GM12892 (cell line): ENCODE results near the gene CCDC6.
A peak's percentile ranks its signal among the peaks of the same experiment; 100 is the strongest.

Experiments used
- DNase-seq: peaks from one replicate; pipeline ENCODE4 v3.0.0; 2011; ENCODE audit not compliant: insufficient read length
- FAIRE-seq: peaks from 2 replicates; lab custom pipeline; 2011; peaks lifted over from hg19 to GRCh38; lab: Jason Lieb, UNC
- POLR2A ChIP-seq: IDR thresholded peaks from 2 replicates; pipeline ENCODE4 v1.6.1; 2011; ENCODE audit warnings: low read depth, low read length, control low read depth
- POLR2AphosphoS5 ChIP-seq: IDR thresholded peaks from 2 replicates; pipeline ENCODE4 v1.6.1; 2011; ENCODE audit warnings: low read depth, low read length, control low read depth
- TAF1 ChIP-seq: IDR thresholded peaks from 2 replicates; pipeline ENCODE4 v1.6.1; 2011; ENCODE audit warnings: low read depth, mild to moderate bottlenecking, control low read depth, low read length, borderline replicate concordance

CCDC6 gene

DNA sequence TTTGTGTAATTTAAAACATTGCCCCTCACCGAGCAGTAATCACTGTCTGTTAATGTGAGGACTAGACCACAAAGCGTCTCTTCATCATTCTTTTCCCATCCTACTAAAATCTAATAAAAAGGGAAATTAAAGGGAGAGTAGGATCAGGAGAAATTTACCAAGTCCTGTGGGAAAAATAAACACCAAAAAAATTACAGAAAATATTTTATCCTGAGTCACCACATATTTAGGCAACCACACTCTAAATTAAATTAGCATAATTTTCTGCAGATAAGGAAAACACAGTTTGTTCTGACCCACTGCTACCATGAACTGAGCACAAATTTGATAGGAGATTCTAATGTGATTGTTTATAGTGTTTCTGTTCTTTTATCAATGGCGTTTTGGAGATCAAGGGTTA is 49.3 kb downstream of the CCDC6 start:
- TF ChIP-seq TAF1, result no peak
- no peak for TF ChIP-seq POLR2A
- TF ChIP-seq POLR2AphosphoS5, result no peak
- FAIRE-seq (no peak), DNase-seq (no peak)

- DNase-seq (no peak), FAIRE-seq (no peak)
- TF ChIP-seq POLR2AphosphoS5 (no peak), TAF1 (no peak), POLR2A (no peak)
Observed at GRCh38 chr10:59856104-59856503, 50.3 kb downstream of the CCDC6 start.

DNA sequence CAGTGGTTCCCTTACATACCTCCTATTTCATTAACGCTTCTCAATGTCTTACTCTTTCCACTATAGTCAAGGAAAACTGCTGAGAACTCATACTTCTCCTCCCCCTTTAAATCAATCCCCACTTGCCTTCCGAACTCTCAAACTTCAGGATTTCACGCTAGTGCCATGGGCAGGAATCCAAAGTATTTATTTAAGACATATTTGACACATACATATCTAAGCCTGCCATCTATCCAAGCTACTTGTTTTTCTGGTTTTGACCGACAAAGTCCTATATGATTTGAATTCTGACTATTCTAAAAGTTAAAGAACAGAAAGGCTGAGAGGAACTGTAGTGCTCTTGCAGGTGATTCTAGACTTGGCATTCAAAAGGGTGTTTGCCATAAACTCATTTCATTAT is 51.8 kb downstream of the CCDC6 start:
- TF ChIP-seq POLR2A (no peak), TAF1 (no peak), POLR2AphosphoS5 (no peak)
- FAIRE-seq (no peak), DNase-seq (no peak)

DNA sequence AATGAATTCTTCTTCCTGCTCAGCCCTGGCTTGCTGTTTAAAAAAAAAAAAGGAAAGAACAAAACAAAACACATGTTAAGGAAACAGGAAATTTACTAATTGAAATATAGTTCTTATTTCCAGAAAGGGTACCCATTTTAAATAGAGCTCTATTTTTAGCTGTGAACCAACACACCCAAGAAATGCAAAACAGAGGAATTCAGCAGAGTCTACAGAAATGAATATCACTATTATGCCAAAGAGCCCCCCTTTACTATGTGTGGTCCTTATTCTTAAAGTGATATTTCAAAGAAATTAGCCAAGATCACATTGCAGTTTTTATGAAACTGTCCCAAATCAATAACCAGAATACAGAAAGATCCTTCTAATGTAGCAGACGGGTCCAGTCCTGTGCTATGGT is 53.7 kb downstream of the CCDC6 start:
- FAIRE-seq, result peak; percentile 27
- TF ChIP-seq POLR2A, result no peak
- TF ChIP-seq TAF1, result no peak
- no peak for TF ChIP-seq POLR2AphosphoS5
- DNase-seq, result no peak

DNA sequence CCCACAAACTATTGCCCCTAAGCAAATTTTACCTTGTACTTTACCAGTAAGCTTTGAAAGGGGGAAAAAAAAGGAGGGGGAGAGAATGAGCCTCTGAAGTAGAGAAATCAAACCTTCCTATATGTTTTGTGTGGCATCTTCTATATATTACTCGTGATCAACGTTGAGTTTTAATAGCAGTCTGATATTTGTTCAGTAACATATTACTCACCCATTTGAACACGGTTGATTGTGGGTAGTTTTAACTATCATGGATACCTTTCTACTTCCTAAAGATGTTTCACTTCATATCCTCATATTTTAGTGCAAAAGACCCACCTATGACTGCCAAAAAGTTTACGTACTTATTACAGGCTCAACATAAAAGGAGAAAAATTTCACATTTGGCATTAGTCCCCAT is 54.5 kb downstream of the CCDC6 start:
- TF ChIP-seq POLR2AphosphoS5, result no peak
- no peak for TF ChIP-seq TAF1
- no peak for TF ChIP-seq POLR2A
- DNase-seq (no peak), FAIRE-seq (no peak)

- TF ChIP-seq POLR2AphosphoS5 (no peak), TAF1 (no peak), POLR2A (no peak)
- DNase-seq (no peak), FAIRE-seq (no peak)
Observed at GRCh38 chr10:59847888-59848287, 58.5 kb downstream of the CCDC6 start.

GRCh38 chr10:59847326-59847725 is 59.0 kb downstream of the CCDC6 start:
- no peak for TF ChIP-seq POLR2A
- TF ChIP-seq TAF1, result no peak
- TF ChIP-seq POLR2AphosphoS5, result no peak
- FAIRE-seq (no peak), DNase-seq (no peak)

- no peak for FAIRE-seq
- TF ChIP-seq POLR2AphosphoS5 (no peak), TAF1 (no peak), POLR2A (no peak)
Observed at GRCh38 chr10:59844436-59844835, 61.9 kb downstream of the CCDC6 start.

GRCh38 chr10:59843748-59844147 is 62.6 kb downstream of the CCDC6 start:
- TF ChIP-seq POLR2A, result no peak
- no peak for TF ChIP-seq TAF1
- no peak for DNase-seq
- no peak for FAIRE-seq

More at GRCh38 chr10:59844436-59844835, 61.9 kb downstream of the CCDC6 start:
- DNase-seq, result no peak

GRCh38 chr10:59839576-59839975 is 66.8 kb downstream of the CCDC6 start:
- TF ChIP-seq POLR2A (no peak), TAF1 (no peak), POLR2AphosphoS5 (no peak)
- FAIRE-seq (no peak), DNase-seq (no peak)

GRCh38 chr10:59838085-59838789 is 68.1 kb downstream of the CCDC6 start:
- FAIRE-seq (no peak), DNase-seq (no peak)
- no peak for TF ChIP-seq POLR2AphosphoS5
- TF ChIP-seq POLR2A, result no peak
- no peak for TF ChIP-seq TAF1

GRCh38 chr10:59833810-59834209 is 72.5 kb downstream of the CCDC6 start:
- FAIRE-seq (peak; percentile 9), DNase-seq (no peak)
- TF ChIP-seq POLR2AphosphoS5 (no peak), POLR2A (no peak), TAF1 (no peak)
